Measurements from ENCODE around the gene TMEM87B.

The TMEM87B gene

GRCh38 chr2:112032689-112033465, 22.2 kb upstream of the TMEM87B start:
- peak; percentile 96 for DNase-seq
- no peak overlapping the region for H3K4me3 ChIP-seq (ENCODE audit: insufficient read depth in 1 of 2, low read depth in 1 of 2, low read length in 2 of 2)
- H2AFZ ChIP-seq (ENCODE audit: low read depth, low read length): no peak overlapping the region
- H3K9me3 ChIP-seq (ENCODE audit: control insufficient read depth, low read length): peaks cover 10% of the 10 kb centered on the region
- peak overlapping the region; percentile 49 for H2BK15ac ChIP-seq (ENCODE audit: low read depth, poor library complexity, severe bottlenecking)
- H3K79me1 ChIP-seq (replicated peaks; ENCODE audit: low read length, poor library complexity, severe bottlenecking): no peaks in the 10 kb centered on the region
- H2BK5ac ChIP-seq (ENCODE audit: low read depth, low read length, poor library complexity, severe bottlenecking): no peak overlapping the region
- no peak overlapping the region for H2BK120ac ChIP-seq (ENCODE audit: low read depth, low read length)
- peak overlapping the region in 1 of 2 experiments; percentile 26 for H3K14ac ChIP-seq (ENCODE audit: low read length in 2 of 2)
- no peak overlapping the region for H4K8ac ChIP-seq (ENCODE audit: low read length)
- H3K4me1 ChIP-seq (ENCODE audit: control insufficient read depth, insufficient read depth, low read depth, low read length): peaks cover 8% of the 10 kb centered on the region
- peak overlapping the region in 1 of 2 experiments; percentile 78 for H3K23ac ChIP-seq (ENCODE audit: low read length in 2 of 2)
- no peak overlapping the region for H3K4me2 ChIP-seq (ENCODE audit: low read length, poor library complexity, severe bottlenecking)
- 67% methylated on average over 3 of the region's 4 CpGs for WGBS
- H4K91ac ChIP-seq (ENCODE audit: low read length): no peak overlapping the region
- H3K18ac ChIP-seq (ENCODE audit: low read depth in 1 of 2, low read length in 2 of 2): peak overlapping the region; percentile 67 to 69
- no peak overlapping the region for H2AK5ac ChIP-seq (ENCODE audit: low read length, severe bottlenecking)
- no peaks in the 10 kb centered on the region for H3K27me3 ChIP-seq (ENCODE audit: control insufficient read depth in 1 of 2, insufficient read depth in 1 of 2, low read length in 2 of 2)
- peak overlapping the region; percentile 1 to 86 for H3K4ac ChIP-seq (ENCODE audit: low read depth in 1 of 2, low read length in 2 of 2)
- H3K9ac ChIP-seq (ENCODE audit: low read length): no peak overlapping the region
- no peak overlapping the region for H3K27ac ChIP-seq (ENCODE audit: low read length, poor library complexity, severe bottlenecking)
- H3K36me3 ChIP-seq (ENCODE audit: control insufficient read depth in 1 of 2, insufficient read depth in 2 of 2, low read depth in 1 of 2, low read length in 2 of 2): no peaks in the 10 kb centered on the region
- peak overlapping the region; percentile 53 to 94 for H2BK12ac ChIP-seq (ENCODE audit: low read length in 2 of 2)

- Histone ChIP-seq H3K4me3 (ENCODE audit: insufficient read depth in 1 of 2, low read depth in 1 of 2, low read length in 2 of 2) (no peak overlapping the region), H3K79me1 (replicated peaks; ENCODE audit: low read length, poor library complexity, severe bottlenecking) (no peaks in the 10 kb centered on the region), H3K9me3 (ENCODE audit: control insufficient read depth, low read length) (peaks cover 11% of the 10 kb centered on the region), H3K9ac (ENCODE audit: low read length) (peak overlapping the region; percentile 57), H3K27ac (ENCODE audit: low read length, poor library complexity, severe bottlenecking) (no peak overlapping the region), H3K36me3 (ENCODE audit: control insufficient read depth in 1 of 2, insufficient read depth in 2 of 2, low read depth in 1 of 2, low read length in 2 of 2) (no peaks in the 10 kb centered on the region), H3K4me2 (ENCODE audit: low read length, poor library complexity, severe bottlenecking) (no peak overlapping the region), H3K23ac (ENCODE audit: low read length in 2 of 2) (no peak overlapping the region), H4K8ac (ENCODE audit: low read length) (no peak overlapping the region), H2BK5ac (ENCODE audit: low read depth, low read length, poor library complexity, severe bottlenecking) (no peak overlapping the region), H3K27me3 (ENCODE audit: control insufficient read depth in 1 of 2, insufficient read depth in 1 of 2, low read length in 2 of 2) (no peaks in the 10 kb centered on the region), H2BK12ac (ENCODE audit: low read length in 2 of 2) (peak overlapping the region in 1 of 2 experiments; percentile 63), H2AFZ (ENCODE audit: low read depth, low read length) (no peak overlapping the region), H2BK120ac (ENCODE audit: low read depth, low read length) (no peak overlapping the region), H3K14ac (ENCODE audit: low read length in 2 of 2) (no peak overlapping the region), H3K4ac (ENCODE audit: low read depth in 1 of 2, low read length in 2 of 2) (no peak overlapping the region), H4K91ac (ENCODE audit: low read length) (no peak overlapping the region), H3K4me1 (ENCODE audit: control insufficient read depth, insufficient read depth, low read depth, low read length) (peaks cover 8% of the 10 kb centered on the region), H2BK15ac (ENCODE audit: low read depth, poor library complexity, severe bottlenecking) (no peak overlapping the region), H3K18ac (ENCODE audit: low read depth in 1 of 2, low read length in 2 of 2) (peak overlapping the region in 1 of 2 experiments; percentile 81), H2AK5ac (ENCODE audit: low read length, severe bottlenecking) (no peak overlapping the region)
- 57% methylated on average over 1 of the region's 1 CpG for WGBS
- DNase-seq: peak; percentile 73
These were observed 21.5 kb upstream of the TMEM87B start for GRCh38 chr2:112033600-112033999.

GRCh38 chr2:112034924-112035323, 20.1 kb upstream of the TMEM87B start:
- H3K27ac ChIP-seq (ENCODE audit: low read length, poor library complexity, severe bottlenecking): no peak overlapping the region
- no peaks in the 10 kb centered on the region for H3K27me3 ChIP-seq (ENCODE audit: control insufficient read depth in 1 of 2, insufficient read depth in 1 of 2, low read length in 2 of 2)
- no peaks in the 10 kb centered on the region for H3K36me3 ChIP-seq (ENCODE audit: control insufficient read depth in 1 of 2, insufficient read depth in 2 of 2, low read depth in 1 of 2, low read length in 2 of 2)
- H3K79me1 ChIP-seq (replicated peaks; ENCODE audit: low read length, poor library complexity, severe bottlenecking): no peaks in the 10 kb centered on the region
- no peak overlapping the region for H3K4me2 ChIP-seq (ENCODE audit: low read length, poor library complexity, severe bottlenecking)
- no peak overlapping the region for H3K4me3 ChIP-seq (ENCODE audit: insufficient read depth in 1 of 2, low read depth in 1 of 2, low read length in 2 of 2)
- no peak overlapping the region for H3K9ac ChIP-seq (ENCODE audit: low read length)
- 90% methylated on average over 2 of the region's 3 CpGs for WGBS
- no peak overlapping the region for H2BK15ac ChIP-seq (ENCODE audit: low read depth, poor library complexity, severe bottlenecking)
- no peak overlapping the region for H2BK5ac ChIP-seq (ENCODE audit: low read depth, low read length, poor library complexity, severe bottlenecking)
- no peak overlapping the region for H2BK120ac ChIP-seq (ENCODE audit: low read depth, low read length)
- H2AK5ac ChIP-seq (ENCODE audit: low read length, severe bottlenecking): no peak overlapping the region
- no peak overlapping the region for H4K91ac ChIP-seq (ENCODE audit: low read length)
- no peak overlapping the region for H4K8ac ChIP-seq (ENCODE audit: low read length)
- H3K4ac ChIP-seq (ENCODE audit: low read depth in 1 of 2, low read length in 2 of 2): no peak overlapping the region
- H3K9me3 ChIP-seq (ENCODE audit: control insufficient read depth, low read length): peaks cover 17% of the 10 kb centered on the region
- no peak for DNase-seq
- H3K14ac ChIP-seq (ENCODE audit: low read length in 2 of 2): no peak overlapping the region
- H3K23ac ChIP-seq (ENCODE audit: low read length in 2 of 2): no peak overlapping the region
- no peak overlapping the region for H2AFZ ChIP-seq (ENCODE audit: low read depth, low read length)
- H2BK12ac ChIP-seq (ENCODE audit: low read length in 2 of 2): no peak overlapping the region
- peaks cover 8% of the 10 kb centered on the region for H3K4me1 ChIP-seq (ENCODE audit: control insufficient read depth, insufficient read depth, low read depth, low read length)
- H3K18ac ChIP-seq (ENCODE audit: low read depth in 1 of 2, low read length in 2 of 2): no peak overlapping the region

- H3K27me3 ChIP-seq (ENCODE audit: control insufficient read depth in 1 of 2, insufficient read depth in 1 of 2, low read length in 2 of 2): no peaks in the 10 kb centered on the region
- H2BK15ac ChIP-seq (ENCODE audit: low read depth, poor library complexity, severe bottlenecking): no peak overlapping the region
- no peak overlapping the region for H2AK5ac ChIP-seq (ENCODE audit: low read length, severe bottlenecking)
- H4K8ac ChIP-seq (ENCODE audit: low read length): no peak overlapping the region
- no peak overlapping the region for H3K14ac ChIP-seq (ENCODE audit: low read length in 2 of 2)
- no peak for DNase-seq
- no peak overlapping the region for H3K9ac ChIP-seq (ENCODE audit: low read length)
- H3K36me3 ChIP-seq (ENCODE audit: control insufficient read depth in 1 of 2, insufficient read depth in 2 of 2, low read depth in 1 of 2, low read length in 2 of 2): no peaks in the 10 kb centered on the region
- no peak overlapping the region for H2BK120ac ChIP-seq (ENCODE audit: low read depth, low read length)
- no peak overlapping the region for H3K18ac ChIP-seq (ENCODE audit: low read depth in 1 of 2, low read length in 2 of 2)
- H3K27ac ChIP-seq (ENCODE audit: low read length, poor library complexity, severe bottlenecking): no peak overlapping the region
- H3K79me1 ChIP-seq (replicated peaks; ENCODE audit: low read length, poor library complexity, severe bottlenecking): no peaks in the 10 kb centered on the region
- H3K4me2 ChIP-seq (ENCODE audit: low read length, poor library complexity, severe bottlenecking): no peak overlapping the region
- no peak overlapping the region for H2AFZ ChIP-seq (ENCODE audit: low read depth, low read length)
- no peak overlapping the region for H3K4ac ChIP-seq (ENCODE audit: low read depth in 1 of 2, low read length in 2 of 2)
- no peak overlapping the region for H2BK5ac ChIP-seq (ENCODE audit: low read depth, low read length, poor library complexity, severe bottlenecking)
- H2BK12ac ChIP-seq (ENCODE audit: low read length in 2 of 2): no peak overlapping the region
- H3K9me3 ChIP-seq (ENCODE audit: control insufficient read depth, low read length): peaks cover 17% of the 10 kb centered on the region
- H3K4me3 ChIP-seq (ENCODE audit: insufficient read depth in 1 of 2, low read depth in 1 of 2, low read length in 2 of 2): no peak overlapping the region
- no peak overlapping the region for H3K23ac ChIP-seq (ENCODE audit: low read length in 2 of 2)
- no CpG with 5 or more reads among the region's 1 CpG for WGBS
- H3K4me1 ChIP-seq (ENCODE audit: control insufficient read depth, insufficient read depth, low read depth, low read length): peaks cover 8% of the 10 kb centered on the region
- no peak overlapping the region for H4K91ac ChIP-seq (ENCODE audit: low read length)
These were observed 19.3 kb upstream of the TMEM87B start for GRCh38 chr2:112035786-112036185.
